Astrocyte (in vitro differentiated cells and primary cell): Measurements from ENCODE around the gene ENTHD1. TPM values are rescaled to one million over a fixed set of nuclear protein-coding genes. Genes with fewer than 3 reads are reported as not detected.

ENCODE experiments used
- DNase-seq: peaks from one replicate; pipeline ENCODE4 v3.0.0-alpha.2; 2010; ENCODE audit warnings: low read depth
- FAIRE-seq: peaks from 2 replicates; lab custom pipeline; 2011; peaks lifted over from hg19 to GRCh38; lab: Jason Lieb, UNC
- H2AFZ ChIP-seq: 2 replicates; pipeline ENCODE4 v1.6.0; 2012; ENCODE audit warnings: low read depth, low read length, inconsistent platforms
- H3K27ac ChIP-seq: 2 replicates; pipeline ENCODE4 v1.5.1; 2011; ENCODE audit warnings: low read depth, low read length, inconsistent platforms
- H3K27me3 ChIP-seq: 2 replicates; pipeline ENCODE4 v1.6.0; 2011; ENCODE audit warnings: low read length, inconsistent platforms; ENCODE audit not compliant: insufficient read depth
- H3K36me3 ChIP-seq: 2 replicates; pipeline ENCODE4 v1.5.1; 2011; ENCODE audit warnings: low read length, inconsistent platforms; ENCODE audit not compliant: insufficient read depth
- H3K4me1 ChIP-seq: 2 replicates; pipeline ENCODE4 v1.5.1; 2011; ENCODE audit warnings: low read length, inconsistent platforms; ENCODE audit not compliant: insufficient read depth
- H3K4me2 ChIP-seq: 2 replicates; pipeline ENCODE4 v1.6.0; 2012; ENCODE audit warnings: low read length, inconsistent platforms
- H3K4me3 ChIP-seq: 2 replicates; pipeline ENCODE4 v1.5.1; 2011; ENCODE audit warnings: low read depth, mild to moderate bottlenecking, low read length, inconsistent platforms; ENCODE audit not compliant: insufficient read depth
- H3K79me2 ChIP-seq: 2 replicates; pipeline ENCODE4 v1.6.0; 2012; ENCODE audit warnings: mild to moderate bottlenecking, low read length, inconsistent platforms; ENCODE audit not compliant: insufficient read depth
- H3K9ac ChIP-seq: 2 replicates; pipeline ENCODE4 v1.6.0; 2012; ENCODE audit warnings: mild to moderate bottlenecking, low read length, inconsistent platforms
- H3K9me3 ChIP-seq: 2 replicates; pipeline ENCODE4 v1.5.1; 2012; ENCODE audit warnings: low read depth, mild to moderate bottlenecking, low read length, inconsistent platforms; ENCODE audit not compliant: insufficient read depth
- H4K20me1 ChIP-seq: 2 replicates; pipeline ENCODE4 v1.6.0; 2012; ENCODE audit warnings: low read length, inconsistent platforms; ENCODE audit not compliant: insufficient read depth
- H3K27ac Mint-ChIP-seq: one replicate; pipeline ENCODE4 v1.8.0; 2021; ENCODE audit warnings: mild to moderate bottlenecking, mixed read lengths; ENCODE audit not compliant: unreplicated experiment
- H3K27me3 Mint-ChIP-seq: one replicate; pipeline ENCODE4 v1.8.0; 2021; ENCODE audit warnings: low read depth, mixed read lengths; ENCODE audit not compliant: unreplicated experiment
- H3K36me3 Mint-ChIP-seq: one replicate; pipeline ENCODE4 v1.8.0; 2021; ENCODE audit warnings: low read depth, mixed read lengths; ENCODE audit not compliant: unreplicated experiment
- H3K4me1 Mint-ChIP-seq: one replicate; pipeline ENCODE4 v1.8.0; 2021; ENCODE audit warnings: low read depth, mixed read lengths; ENCODE audit not compliant: unreplicated experiment
- H3K4me3 Mint-ChIP-seq: one replicate; pipeline ENCODE4 v1.8.0; 2021; ENCODE audit warnings: mild to moderate bottlenecking, moderate library complexity, mixed read lengths; ENCODE audit not compliant: unreplicated experiment
- H3K9me3 Mint-ChIP-seq: one replicate; pipeline ENCODE4 v1.8.0; 2021; ENCODE audit warnings: mild to moderate bottlenecking, mixed read lengths; ENCODE audit not compliant: unreplicated experiment
- CTCF ChIP-seq: IDR thresholded peaks from 2 replicates; pipeline ENCODE4 v1.5.1; 2011; ENCODE audit warnings: low read depth, mild to moderate bottlenecking, inconsistent platforms, low read length, moderate library complexity; ENCODE audit not compliant: insufficient read depth
- EZH2 ChIP-seq: IDR thresholded peaks from 2 replicates; pipeline ENCODE4 v1.6.1; 2012; ENCODE audit warnings: mild to moderate bottlenecking, low read length, inconsistent platforms; ENCODE audit not compliant: insufficient read depth
- total RNA-seq: library from RNA; stranded (reverse); gene quantifications from 2 replicates; pipeline ENCODE4 v1.2.1, GENCODE V29; 2021

The ENTHD1 gene
- total RNA-seq, 1 donor from 2014 or later = not detected

GRCh38 chr22:39898997-39899396 lies 5.4 kb upstream of the ENTHD1 start:
- Histone ChIP-seq H3K27me3 (peaks cover 25% of the 10 kb centered on the region), H4K20me1 (no peaks in the 10 kb centered on the region), H2AFZ (no peak overlapping the region), H3K9ac (no peak overlapping the region), H3K79me2 (no peaks in the 10 kb centered on the region), H3K4me3 (no peak overlapping the region), H3K4me2 (no peak overlapping the region), H3K9me3 (no peaks in the 10 kb centered on the region), H3K27ac (no peak overlapping the region), H3K4me1 (no peaks in the 10 kb centered on the region), H3K36me3 (no peaks in the 10 kb centered on the region)
- DNase-seq (no peak), FAIRE-seq (no peak)
- Mint-ChIP-seq H3K27ac (no peak overlapping the region), H3K36me3 (peaks cover 2% of the 10 kb centered on the region), H3K9me3 (no peaks in the 10 kb centered on the region), H3K4me3 (no peak overlapping the region), H3K27me3 (peaks cover 19% of the 10 kb centered on the region), H3K4me1 (peaks cover 8% of the 10 kb centered on the region)
- no peak for TF ChIP-seq CTCF
- TF ChIP-seq EZH2 = no peak

DNA sequence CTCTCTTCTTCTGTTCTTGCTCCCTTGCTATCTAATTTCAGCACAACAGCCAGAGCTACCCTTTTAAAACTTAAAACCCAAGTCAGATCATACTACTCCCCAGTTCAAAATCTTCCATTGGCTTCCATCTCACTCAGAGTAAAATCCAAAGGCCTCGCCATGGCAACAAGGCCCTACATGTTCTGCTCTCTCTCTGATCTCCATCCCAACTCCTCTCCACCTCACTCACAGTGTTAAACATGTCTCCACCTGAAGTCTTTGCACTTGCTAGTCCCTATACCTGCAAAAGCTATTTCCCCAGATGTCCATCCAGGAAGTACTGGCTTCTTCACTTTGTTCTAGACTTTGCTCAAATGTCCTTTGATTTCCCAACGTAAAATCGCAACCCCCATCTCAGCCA lies 4.3 kb upstream of the ENTHD1 start:
- H3K27me3 ChIP-seq = peaks cover 25% of the 10 kb centered on the region
- no peak overlapping the region for H2AFZ ChIP-seq
- H3K36me3 ChIP-seq = no peaks in the 10 kb centered on the region
- no peaks in the 10 kb centered on the region for H3K79me2 ChIP-seq
- no peak for TF ChIP-seq EZH2
- TF ChIP-seq CTCF = no peak
- Mint-ChIP-seq H3K4me3 (no peak overlapping the region), H3K9me3 (no peaks in the 10 kb centered on the region), H3K4me1 (peaks cover 8% of the 10 kb centered on the region), H3K27ac (no peak overlapping the region), H3K36me3 (peaks cover 2% of the 10 kb centered on the region), H3K27me3 (peaks cover 19% of the 10 kb centered on the region)
- no peaks in the 10 kb centered on the region for H3K4me1 ChIP-seq
- no peak overlapping the region for H3K9ac ChIP-seq
- H3K27ac ChIP-seq = no peak overlapping the region
- no peaks in the 10 kb centered on the region for H3K9me3 ChIP-seq
- no peaks in the 10 kb centered on the region for H4K20me1 ChIP-seq
- no peak overlapping the region for H3K4me2 ChIP-seq
- H3K4me3 ChIP-seq = no peak overlapping the region
- no peak for DNase-seq
- no peak for FAIRE-seq

DNA sequence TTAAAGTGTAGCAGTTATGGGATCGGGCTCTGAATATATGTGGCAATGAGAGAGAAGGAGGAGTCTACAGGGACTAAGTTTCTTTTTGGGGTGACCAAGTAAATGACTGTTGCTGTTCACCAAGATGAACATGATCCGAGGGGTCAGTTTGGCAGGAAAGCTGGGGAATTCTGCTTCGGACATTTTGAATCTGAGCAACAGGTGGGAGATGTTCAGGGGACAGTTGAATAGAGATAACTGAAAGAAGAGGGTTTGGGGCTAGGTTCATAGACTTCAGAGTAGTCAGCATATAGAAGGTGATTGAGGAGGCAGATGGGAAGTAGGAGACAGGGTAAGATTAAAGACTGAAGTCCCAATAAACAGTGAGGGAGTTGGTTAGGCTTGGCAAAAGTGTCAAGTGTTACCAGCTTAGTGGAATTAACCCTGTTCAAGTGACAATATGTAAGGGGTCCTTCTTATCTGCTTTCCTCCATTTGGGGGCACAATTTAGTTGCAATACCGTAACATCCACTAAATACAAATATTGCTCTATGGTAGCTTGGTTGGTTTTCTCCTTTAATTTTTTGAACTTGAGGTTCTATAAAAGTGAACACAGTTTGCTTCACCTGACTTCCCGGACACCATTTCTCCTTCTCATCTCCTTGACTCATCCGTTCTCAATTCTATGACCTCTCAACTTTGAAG lies 2.9 kb upstream of the ENTHD1 start:
- peaks cover 11% of the 10 kb centered on the region for H3K27me3 Mint-ChIP-seq
- H3K36me3 ChIP-seq = no peaks in the 10 kb centered on the region
- H3K4me1 Mint-ChIP-seq = peaks cover 8% of the 10 kb centered on the region
- H3K79me2 ChIP-seq = no peaks in the 10 kb centered on the region
- TF ChIP-seq CTCF (no peak), EZH2 (no peak)
- H4K20me1 ChIP-seq = no peaks in the 10 kb centered on the region
- no peaks in the 10 kb centered on the region for H3K4me1 ChIP-seq
- H3K9me3 Mint-ChIP-seq = no peaks in the 10 kb centered on the region
- DNase-seq = no peak
- H3K4me3 ChIP-seq = no peak overlapping the region
- no peak overlapping the region for H3K27ac Mint-ChIP-seq
- no peak overlapping the region for H3K9ac ChIP-seq
- no peak for FAIRE-seq
- H3K36me3 Mint-ChIP-seq = peaks cover 2% of the 10 kb centered on the region
- no peak overlapping the region for H3K4me2 ChIP-seq
- H2AFZ ChIP-seq = no peak overlapping the region
- no peaks in the 10 kb centered on the region for H3K9me3 ChIP-seq
- no peak overlapping the region for H3K27ac ChIP-seq
- peaks cover 24% of the 10 kb centered on the region for H3K27me3 ChIP-seq
- H3K4me3 Mint-ChIP-seq = no peak overlapping the region
